ENCODE measurements around the gene PTH2R.

GRCh38 chr2:208389940-208390339 is 16.7 kb upstream of the PTH2R start:
- TF ChIP-seq, protein P1, sequence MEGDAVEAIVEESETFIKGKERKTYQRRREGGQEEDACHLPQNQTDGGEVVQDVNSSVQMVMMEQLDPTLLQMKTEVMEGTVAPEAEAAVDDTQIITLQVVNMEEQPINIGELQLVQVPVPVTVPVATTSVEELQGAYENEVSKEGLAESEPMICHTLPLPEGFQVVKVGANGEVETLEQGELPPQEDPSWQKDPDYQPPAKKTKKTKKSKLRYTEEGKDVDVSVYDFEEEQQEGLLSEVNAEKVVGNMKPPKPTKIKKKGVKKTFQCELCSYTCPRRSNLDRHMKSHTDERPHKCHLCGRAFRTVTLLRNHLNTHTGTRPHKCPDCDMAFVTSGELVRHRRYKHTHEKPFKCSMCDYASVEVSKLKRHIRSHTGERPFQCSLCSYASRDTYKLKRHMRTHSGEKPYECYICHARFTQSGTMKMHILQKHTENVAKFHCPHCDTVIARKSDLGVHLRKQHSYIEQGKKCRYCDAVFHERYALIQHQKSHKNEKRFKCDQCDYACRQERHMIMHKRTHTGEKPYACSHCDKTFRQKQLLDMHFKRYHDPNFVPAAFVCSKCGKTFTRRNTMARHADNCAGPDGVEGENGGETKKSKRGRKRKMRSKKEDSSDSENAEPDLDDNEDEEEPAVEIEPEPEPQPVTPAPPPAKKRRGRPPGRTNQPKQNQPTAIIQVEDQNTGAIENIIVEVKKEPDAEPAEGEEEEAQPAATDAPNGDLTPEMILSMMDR (IDR thresholded peaks at IDR 0.05; ENCODE audit: low read depth, low read length, poor library complexity, severe bottlenecking) = no peak
- no peak for TF ChIP-seq EZH2phosphoT487 (IDR thresholded peaks at IDR 0.05; ENCODE audit: borderline replicate concordance, low read length)

Data from DOHH2 (cell line).